HEK293 (cell line): Measurements from ENCODE around the gene RRP15.

Experiments
- ZNF626 ChIP-seq: fragments of 450-650 bp; sonication (Bioruptor Pico); formaldehyde crosslinking; IDR thresholded peaks from 2 replicates; pipeline ENCODE4 v1.5.1; 2018; ENCODE audit warnings: missing biosample characterization, missing genetic modification characterization, inconsistent platforms
- TF ChIP-seq, protein P1 (sequence below): fragments of 450-650 bp; formaldehyde crosslinking; IDR thresholded peaks from 2 replicates; pipeline ENCODE4 v1.5.1; 2016; ENCODE audit warnings: missing biosample characterization, missing genetic modification characterization
- TF ChIP-seq, protein P2 (sequence below): fragments of 450-650 bp; formaldehyde crosslinking; IDR thresholded peaks from 2 replicates; pipeline ENCODE4 v1.5.1; 2016; ENCODE audit warnings: missing biosample characterization, missing genetic modification characterization

DNA sequence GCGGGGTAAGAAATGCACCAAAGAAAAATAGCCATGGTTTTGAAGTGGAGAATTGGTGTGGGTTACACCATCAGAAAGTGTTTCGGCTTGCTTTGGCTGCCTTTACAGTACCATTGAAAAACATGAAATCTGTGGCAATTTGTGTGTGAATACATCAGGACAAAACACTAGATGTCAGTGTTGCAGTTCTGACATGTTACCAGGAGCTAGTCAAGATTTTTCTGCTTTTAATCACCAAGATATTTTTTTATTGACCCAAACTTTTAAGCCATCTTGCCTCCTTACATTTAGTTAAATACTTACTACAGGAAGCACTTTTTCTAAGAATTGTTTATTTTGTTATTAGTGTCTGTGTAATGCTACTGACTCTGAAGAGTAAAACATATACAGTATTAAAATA, 14.3 kb downstream of the RRP15 start:
- TF ChIP-seq ZNF626 (tag by site-specific recombination) = no peak
- TF ChIP-seq, protein P1, sequence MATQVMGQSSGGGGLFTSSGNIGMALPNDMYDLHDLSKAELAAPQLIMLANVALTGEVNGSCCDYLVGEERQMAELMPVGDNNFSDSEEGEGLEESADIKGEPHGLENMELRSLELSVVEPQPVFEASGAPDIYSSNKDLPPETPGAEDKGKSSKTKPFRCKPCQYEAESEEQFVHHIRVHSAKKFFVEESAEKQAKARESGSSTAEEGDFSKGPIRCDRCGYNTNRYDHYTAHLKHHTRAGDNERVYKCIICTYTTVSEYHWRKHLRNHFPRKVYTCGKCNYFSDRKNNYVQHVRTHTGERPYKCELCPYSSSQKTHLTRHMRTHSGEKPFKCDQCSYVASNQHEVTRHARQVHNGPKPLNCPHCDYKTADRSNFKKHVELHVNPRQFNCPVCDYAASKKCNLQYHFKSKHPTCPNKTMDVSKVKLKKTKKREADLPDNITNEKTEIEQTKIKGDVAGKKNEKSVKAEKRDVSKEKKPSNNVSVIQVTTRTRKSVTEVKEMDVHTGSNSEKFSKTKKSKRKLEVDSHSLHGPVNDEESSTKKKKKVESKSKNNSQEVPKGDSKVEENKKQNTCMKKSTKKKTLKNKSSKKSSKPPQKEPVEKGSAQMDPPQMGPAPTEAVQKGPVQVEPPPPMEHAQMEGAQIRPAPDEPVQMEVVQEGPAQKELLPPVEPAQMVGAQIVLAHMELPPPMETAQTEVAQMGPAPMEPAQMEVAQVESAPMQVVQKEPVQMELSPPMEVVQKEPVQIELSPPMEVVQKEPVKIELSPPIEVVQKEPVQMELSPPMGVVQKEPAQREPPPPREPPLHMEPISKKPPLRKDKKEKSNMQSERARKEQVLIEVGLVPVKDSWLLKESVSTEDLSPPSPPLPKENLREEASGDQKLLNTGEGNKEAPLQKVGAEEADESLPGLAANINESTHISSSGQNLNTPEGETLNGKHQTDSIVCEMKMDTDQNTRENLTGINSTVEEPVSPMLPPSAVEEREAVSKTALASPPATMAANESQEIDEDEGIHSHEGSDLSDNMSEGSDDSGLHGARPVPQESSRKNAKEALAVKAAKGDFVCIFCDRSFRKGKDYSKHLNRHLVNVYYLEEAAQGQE (tag by site-specific recombination) = no peak
- TF ChIP-seq, protein P2, sequence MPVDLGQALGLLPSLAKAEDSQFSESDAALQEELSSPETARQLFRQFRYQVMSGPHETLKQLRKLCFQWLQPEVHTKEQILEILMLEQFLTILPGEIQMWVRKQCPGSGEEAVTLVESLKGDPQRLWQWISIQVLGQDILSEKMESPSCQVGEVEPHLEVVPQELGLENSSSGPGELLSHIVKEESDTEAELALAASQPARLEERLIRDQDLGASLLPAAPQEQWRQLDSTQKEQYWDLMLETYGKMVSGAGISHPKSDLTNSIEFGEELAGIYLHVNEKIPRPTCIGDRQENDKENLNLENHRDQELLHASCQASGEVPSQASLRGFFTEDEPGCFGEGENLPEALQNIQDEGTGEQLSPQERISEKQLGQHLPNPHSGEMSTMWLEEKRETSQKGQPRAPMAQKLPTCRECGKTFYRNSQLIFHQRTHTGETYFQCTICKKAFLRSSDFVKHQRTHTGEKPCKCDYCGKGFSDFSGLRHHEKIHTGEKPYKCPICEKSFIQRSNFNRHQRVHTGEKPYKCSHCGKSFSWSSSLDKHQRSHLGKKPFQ = no peak
